Measurements from ENCODE around the gene KCNJ12.

KCNJ12 gene

DNA sequence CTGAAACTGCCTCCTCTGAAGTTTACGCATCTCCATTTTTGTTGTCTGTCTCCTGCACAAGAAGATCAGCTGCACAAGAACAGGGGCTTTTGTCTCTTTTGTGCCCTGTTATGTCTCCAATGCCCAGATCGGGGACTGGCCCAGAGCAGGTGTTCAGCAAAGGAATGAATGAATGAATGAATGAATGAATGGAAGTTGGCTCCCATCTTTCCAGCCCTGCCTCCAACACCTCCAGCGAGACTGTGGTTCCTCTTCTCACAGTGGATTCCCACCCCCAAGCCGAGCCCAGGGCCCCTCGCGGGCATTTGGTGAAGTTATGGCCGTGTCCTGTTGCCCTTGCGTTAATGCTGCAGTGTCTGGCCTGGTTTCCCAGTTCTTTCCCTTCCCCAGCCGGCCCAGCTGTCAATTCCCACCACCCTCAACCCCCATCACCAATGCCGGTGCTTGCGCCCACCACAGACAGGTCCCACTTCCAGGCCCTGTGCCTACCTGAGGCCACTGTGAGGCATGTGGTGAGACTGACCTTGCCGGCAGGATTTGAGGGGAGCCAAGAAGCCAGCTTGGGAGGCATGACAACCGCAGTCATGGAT, 21.3 kb upstream of the KCNJ12 start:
- TF ChIP-seq, protein P1, sequence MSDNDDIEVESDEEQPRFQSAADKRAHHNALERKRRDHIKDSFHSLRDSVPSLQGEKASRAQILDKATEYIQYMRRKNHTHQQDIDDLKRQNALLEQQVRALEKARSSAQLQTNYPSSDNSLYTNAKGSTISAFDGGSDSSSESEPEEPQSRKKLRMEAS (IDR thresholded peaks at IDR 0.05): no peak
- TF ChIP-seq EGR1 (IDR thresholded peaks at IDR 0.05): no peak
- no peak for TF ChIP-seq TCF12 (IDR thresholded peaks at IDR 0.05; ENCODE audit: low read depth)
- TF ChIP-seq YY1 (IDR thresholded peaks at IDR 0.05; ENCODE audit: low read depth): no peak
- no peak for TF ChIP-seq TAF1 (IDR thresholded peaks at IDR 0.05; ENCODE audit: low read depth)
- no peak for TF ChIP-seq EP300 (IDR thresholded peaks at IDR 0.05; ENCODE audit: borderline replicate concordance)

DNA sequence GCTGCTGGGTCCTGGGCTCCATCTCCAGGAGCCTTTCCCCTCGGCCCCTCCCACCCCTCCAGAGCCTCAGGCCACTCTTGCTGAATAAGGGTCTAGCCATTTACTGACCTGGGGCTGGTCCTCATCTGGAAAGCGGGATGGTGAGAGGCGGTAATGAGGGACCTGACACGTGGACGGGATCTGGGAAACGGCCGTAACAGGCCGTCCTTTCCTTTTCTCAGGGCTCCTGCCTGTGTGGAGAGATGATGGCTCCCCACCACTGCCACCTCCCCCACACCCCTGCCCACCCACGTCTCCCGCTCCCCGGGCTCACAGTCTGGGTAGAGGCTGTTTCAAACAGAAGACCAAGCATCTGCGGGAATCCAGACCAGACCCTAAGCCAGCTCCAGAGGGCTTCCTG, 20.6 kb upstream of the KCNJ12 start:
- TF ChIP-seq, protein P2, sequence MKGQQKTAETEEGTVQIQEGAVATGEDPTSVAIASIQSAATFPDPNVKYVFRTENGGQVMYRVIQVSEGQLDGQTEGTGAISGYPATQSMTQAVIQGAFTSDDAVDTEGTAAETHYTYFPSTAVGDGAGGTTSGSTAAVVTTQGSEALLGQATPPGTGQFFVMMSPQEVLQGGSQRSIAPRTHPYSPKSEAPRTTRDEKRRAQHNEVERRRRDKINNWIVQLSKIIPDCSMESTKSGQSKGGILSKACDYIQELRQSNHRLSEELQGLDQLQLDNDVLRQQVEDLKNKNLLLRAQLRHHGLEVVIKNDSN (IDR thresholded peaks at IDR 0.05): no peak
- TF ChIP-seq TAF1 (IDR thresholded peaks at IDR 0.05; ENCODE audit: low read depth): no peak
- no peak for TF ChIP-seq YY1 (IDR thresholded peaks at IDR 0.05; ENCODE audit: low read depth)
- TF ChIP-seq TEAD4 (IDR thresholded peaks at IDR 0.05): no peak
- no peak for TF ChIP-seq EGR1 (IDR thresholded peaks at IDR 0.05)
- TF ChIP-seq, protein P1 (IDR thresholded peaks at IDR 0.05): no peak

DNA sequence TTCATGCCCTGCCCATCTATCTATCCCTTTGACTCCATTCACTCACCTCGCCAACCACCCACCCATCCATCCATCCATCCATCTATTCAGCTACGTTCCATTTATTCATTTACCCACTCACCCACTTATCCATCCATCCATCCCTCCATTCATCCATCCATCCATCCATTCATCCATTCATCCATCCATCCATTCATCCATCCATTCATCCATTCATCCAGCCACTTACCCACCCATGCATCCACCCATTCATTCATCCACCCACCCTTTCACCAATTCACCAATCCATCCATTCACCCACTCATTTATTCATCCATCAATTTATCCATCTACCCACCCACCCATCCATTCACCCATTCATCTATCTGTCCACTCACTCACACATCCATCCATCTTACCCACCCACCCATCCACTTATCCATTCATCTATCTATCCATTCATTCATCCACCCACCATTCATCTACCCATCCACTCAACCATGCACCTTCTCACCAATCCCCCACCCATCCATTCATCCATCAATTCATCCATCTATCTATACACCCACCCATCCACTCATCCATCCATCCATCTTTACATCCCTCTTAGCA, 19.5 kb upstream of the KCNJ12 start:
- TF ChIP-seq YY1 (IDR thresholded peaks at IDR 0.05; ENCODE audit: low read depth): no peak
- no peak for TF ChIP-seq TEAD4 (IDR thresholded peaks at IDR 0.05)
- TF ChIP-seq, protein P3, sequence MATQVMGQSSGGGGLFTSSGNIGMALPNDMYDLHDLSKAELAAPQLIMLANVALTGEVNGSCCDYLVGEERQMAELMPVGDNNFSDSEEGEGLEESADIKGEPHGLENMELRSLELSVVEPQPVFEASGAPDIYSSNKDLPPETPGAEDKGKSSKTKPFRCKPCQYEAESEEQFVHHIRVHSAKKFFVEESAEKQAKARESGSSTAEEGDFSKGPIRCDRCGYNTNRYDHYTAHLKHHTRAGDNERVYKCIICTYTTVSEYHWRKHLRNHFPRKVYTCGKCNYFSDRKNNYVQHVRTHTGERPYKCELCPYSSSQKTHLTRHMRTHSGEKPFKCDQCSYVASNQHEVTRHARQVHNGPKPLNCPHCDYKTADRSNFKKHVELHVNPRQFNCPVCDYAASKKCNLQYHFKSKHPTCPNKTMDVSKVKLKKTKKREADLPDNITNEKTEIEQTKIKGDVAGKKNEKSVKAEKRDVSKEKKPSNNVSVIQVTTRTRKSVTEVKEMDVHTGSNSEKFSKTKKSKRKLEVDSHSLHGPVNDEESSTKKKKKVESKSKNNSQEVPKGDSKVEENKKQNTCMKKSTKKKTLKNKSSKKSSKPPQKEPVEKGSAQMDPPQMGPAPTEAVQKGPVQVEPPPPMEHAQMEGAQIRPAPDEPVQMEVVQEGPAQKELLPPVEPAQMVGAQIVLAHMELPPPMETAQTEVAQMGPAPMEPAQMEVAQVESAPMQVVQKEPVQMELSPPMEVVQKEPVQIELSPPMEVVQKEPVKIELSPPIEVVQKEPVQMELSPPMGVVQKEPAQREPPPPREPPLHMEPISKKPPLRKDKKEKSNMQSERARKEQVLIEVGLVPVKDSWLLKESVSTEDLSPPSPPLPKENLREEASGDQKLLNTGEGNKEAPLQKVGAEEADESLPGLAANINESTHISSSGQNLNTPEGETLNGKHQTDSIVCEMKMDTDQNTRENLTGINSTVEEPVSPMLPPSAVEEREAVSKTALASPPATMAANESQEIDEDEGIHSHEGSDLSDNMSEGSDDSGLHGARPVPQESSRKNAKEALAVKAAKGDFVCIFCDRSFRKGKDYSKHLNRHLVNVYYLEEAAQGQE (IDR thresholded peaks at IDR 0.05; ENCODE audit: low read depth): no peak
- no peak for TF ChIP-seq EP300 (IDR thresholded peaks at IDR 0.05; ENCODE audit: borderline replicate concordance)
- no peak for TF ChIP-seq EGR1 (IDR thresholded peaks at IDR 0.05)
- TF ChIP-seq RAD21 (IDR thresholded peaks at IDR 0.05; ENCODE audit: low read depth): no peak

DNA sequence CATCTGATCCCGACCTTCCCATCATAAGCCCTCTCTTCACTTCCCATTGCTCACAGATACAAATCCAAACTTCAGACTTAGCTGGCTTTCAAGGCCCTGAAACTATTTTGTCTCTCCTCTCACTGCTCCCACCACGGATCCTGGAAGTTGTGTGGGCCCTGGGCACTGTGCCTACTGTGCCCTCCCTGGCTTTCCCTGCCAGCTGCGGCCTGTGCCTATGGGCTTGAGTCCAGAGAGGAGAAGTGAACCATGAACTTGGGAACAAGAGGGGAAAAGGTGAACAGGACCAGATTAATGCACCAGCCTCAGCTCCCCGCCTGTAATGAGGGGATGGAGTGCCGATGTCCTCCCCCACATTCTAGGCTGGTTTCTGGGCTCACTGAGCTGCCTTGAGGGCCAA, 18.9 kb upstream of the KCNJ12 start:
- TF ChIP-seq TAF1 (IDR thresholded peaks at IDR 0.05; ENCODE audit: low read depth): no peak
- TF ChIP-seq ZBTB7A (IDR thresholded peaks at IDR 0.05; ENCODE audit: low read depth): no peak
- TF ChIP-seq RAD21 (IDR thresholded peaks at IDR 0.05; ENCODE audit: low read depth): no peak
- TF ChIP-seq, protein P3 (IDR thresholded peaks at IDR 0.05; ENCODE audit: low read depth): no peak
- no peak for TF ChIP-seq CREB1 (IDR thresholded peaks at IDR 0.05; ENCODE audit: low read depth)
- TF ChIP-seq TEAD4 (IDR thresholded peaks at IDR 0.05): no peak
- no peak for TF ChIP-seq CEBPB (IDR thresholded peaks at IDR 0.05)
- TF ChIP-seq, protein P1 (IDR thresholded peaks at IDR 0.05): no peak
- TF ChIP-seq FOXM1 (IDR thresholded peaks at IDR 0.05; ENCODE audit: borderline replicate concordance, low read depth): no peak
- no peak for TF ChIP-seq YY1 (IDR thresholded peaks at IDR 0.05; ENCODE audit: low read depth)
- no peak for TF ChIP-seq EP300 (IDR thresholded peaks at IDR 0.05; ENCODE audit: borderline replicate concordance)
- TF ChIP-seq NFIC (IDR thresholded peaks at IDR 0.05): no peak
- TF ChIP-seq, protein P2 (IDR thresholded peaks at IDR 0.05): no peak

DNA sequence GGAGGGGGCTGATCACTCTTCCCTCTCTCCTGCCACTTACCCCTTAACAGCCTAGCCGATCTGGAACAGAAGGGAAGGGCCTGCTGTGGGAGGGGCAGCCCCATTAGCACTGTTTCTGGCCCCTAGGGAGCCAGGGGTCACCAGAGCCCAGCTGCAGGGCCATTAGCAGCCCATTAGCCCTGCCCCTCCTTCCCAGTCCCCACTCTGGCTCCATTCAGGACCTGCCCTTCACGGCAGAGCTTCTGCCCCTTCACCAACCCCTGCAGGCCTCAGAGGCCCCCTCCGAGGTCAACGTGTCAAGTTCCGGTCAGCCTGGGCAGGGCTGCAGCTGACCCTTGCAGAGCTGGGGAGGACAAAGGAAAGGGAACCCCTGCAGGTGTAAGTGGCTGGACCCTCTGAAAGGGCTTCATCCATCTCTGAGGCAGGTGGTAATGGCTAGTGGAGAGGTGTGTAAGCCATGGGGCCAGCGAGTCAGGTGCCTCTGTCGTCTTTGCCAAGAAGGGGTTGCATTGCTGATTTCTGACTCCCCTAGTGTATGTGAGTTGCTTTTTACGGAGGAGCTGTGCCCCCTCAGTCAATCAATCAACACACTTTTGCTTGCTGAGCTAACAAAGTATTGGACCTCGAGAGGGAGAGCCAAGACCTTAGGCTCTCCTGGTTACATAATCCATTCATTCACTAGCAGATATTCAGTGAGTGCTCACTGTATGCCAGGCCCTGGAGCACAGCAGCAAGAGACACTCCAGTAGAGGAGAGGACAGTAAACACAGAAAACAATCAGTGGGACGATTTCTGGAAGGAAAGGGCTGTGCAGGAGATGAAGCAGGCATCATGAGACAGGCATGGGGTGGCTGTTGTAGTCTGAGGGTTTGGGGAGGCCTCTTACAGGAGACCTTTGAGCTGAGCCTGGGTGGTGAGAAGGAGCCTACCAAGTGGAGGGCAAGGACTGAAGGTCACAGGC, 18.2 kb upstream of the KCNJ12 start:
- TF ChIP-seq ZBTB7A (IDR thresholded peaks at IDR 0.05; ENCODE audit: low read depth) (no peak), RAD21 (IDR thresholded peaks at IDR 0.05; ENCODE audit: low read depth) (no peak), EP300 (IDR thresholded peaks at IDR 0.05; ENCODE audit: borderline replicate concordance) (no peak), TCF12 (IDR thresholded peaks at IDR 0.05; ENCODE audit: low read depth) (no peak), YY1 (IDR thresholded peaks at IDR 0.05; ENCODE audit: low read depth) (no peak), EGR1 (IDR thresholded peaks at IDR 0.05) (no peak), CREB1 (IDR thresholded peaks at IDR 0.05; ENCODE audit: low read depth) (no peak), FOXM1 (IDR thresholded peaks at IDR 0.05; ENCODE audit: borderline replicate concordance, low read depth) (no peak), NFIC (IDR thresholded peaks at IDR 0.05) (no peak), TEAD4 (IDR thresholded peaks at IDR 0.05) (no peak), CEBPB (IDR thresholded peaks at IDR 0.05) (no peak), TAF1 (IDR thresholded peaks at IDR 0.05; ENCODE audit: low read depth) (no peak)
- TF ChIP-seq, protein P3 (IDR thresholded peaks at IDR 0.05; ENCODE audit: low read depth): no peak
- TF ChIP-seq, protein P1 (IDR thresholded peaks at IDR 0.05): no peak
- TF ChIP-seq, protein P2 (IDR thresholded peaks at IDR 0.05): no peak

All from Ishikawa (cell line).